Stomach smooth muscle (tissue), 2 donors: ENCODE measurements around the gene PRDM11.

ENCODE experiments used
- H3K27ac ChIP-seq: one replicate; pipeline ENCODE4 v1.7.0; 2013; ENCODE audit warnings: mild to moderate bottlenecking, low read length, inconsistent platforms
- H3K27me3 ChIP-seq, 2 donors: one replicate each; pipeline ENCODE4 v1.7.0; 2013; ENCODE audit warnings: low read length in 2 of 2; ENCODE audit not compliant: insufficient read depth in 2 of 2, control insufficient read depth in 1 of 2
- H3K36me3 ChIP-seq, 2 donors: one replicate each; pipeline ENCODE4 v1.7.0; 2013; ENCODE audit warnings: low read length in 2 of 2; ENCODE audit not compliant: control insufficient read depth in 2 of 2, insufficient read depth in 2 of 2
- H3K4me1 ChIP-seq: one replicate; pipeline ENCODE4 v1.7.0; 2013; ENCODE audit warnings: low read length; ENCODE audit not compliant: control insufficient read depth, insufficient read depth
- H3K4me3 ChIP-seq, 2 donors: one replicate each; pipeline ENCODE4 v1.7.0; 2013; ENCODE audit warnings: low read length in 2 of 2
- H3K9ac ChIP-seq, 2 donors: one replicate each; pipeline ENCODE4 v1.7.0; 2013; ENCODE audit warnings: low read length in 2 of 2, mild to moderate bottlenecking in 1 of 2
- H3K9me3 ChIP-seq, 2 donors: one replicate each; pipeline ENCODE4 v1.7.0; 2013; ENCODE audit warnings: low read length in 2 of 2; ENCODE audit not compliant: control insufficient read depth in 2 of 2
- donor health status: healthy.
- donor health status: Pancreatic carcinoma.

PRDM11 gene

GRCh38 chr11:45166604-45166897 is 20.1 kb downstream of the PRDM11 start:
- H3K9ac ChIP-seq = no peak overlapping the region
- no peaks in the 10 kb centered on the region for H3K27me3 ChIP-seq
- H3K4me1 ChIP-seq = peaks cover 48% of the 10 kb centered on the region

GRCh38 chr11:45167283-45167682 is 20.8 kb downstream of the PRDM11 start:
- no peak overlapping the region for H3K4me3 ChIP-seq
- peaks cover 42% of the 10 kb centered on the region for H3K4me1 ChIP-seq
- no peak overlapping the region for H3K27ac ChIP-seq
- no peaks in the 10 kb centered on the region for H3K36me3 ChIP-seq
- no peaks in the 10 kb centered on the region for H3K9me3 ChIP-seq
- H3K27me3 ChIP-seq = no peaks in the 10 kb centered on the region
- H3K9ac ChIP-seq = no peak overlapping the region

More at GRCh38 chr11:45166604-45166897, 20.1 kb downstream of the PRDM11 start:
- H3K9me3 ChIP-seq = no peaks in the 10 kb centered on the region
- H3K27ac ChIP-seq = no peak overlapping the region
- no peak overlapping the region for H3K4me3 ChIP-seq
- no peaks in the 10 kb centered on the region for H3K36me3 ChIP-seq

- H3K4me1 ChIP-seq = peaks cover 32% of the 10 kb centered on the region
- H3K27ac ChIP-seq = no peak overlapping the region
- H3K9me3 ChIP-seq = no peaks in the 10 kb centered on the region
- no peak overlapping the region for H3K9ac ChIP-seq
- H3K4me3 ChIP-seq = no peak overlapping the region
- H3K27me3 ChIP-seq = no peaks in the 10 kb centered on the region
- H3K36me3 ChIP-seq = no peaks in the 10 kb centered on the region
Observed at GRCh38 chr11:45168366-45169130, 22.1 kb downstream of the PRDM11 start.

GRCh38 chr11:45169310-45170072 is 23.1 kb downstream of the PRDM11 start:
- Histone ChIP-seq H3K36me3 (no peaks in the 10 kb centered on the region), H3K4me1 (peaks cover 22% of the 10 kb centered on the region), H3K9me3 (no peaks in the 10 kb centered on the region), H3K27me3 (no peaks in the 10 kb centered on the region), H3K4me3 (no peak overlapping the region), H3K9ac (no peak overlapping the region), H3K27ac (no peak overlapping the region)

GRCh38 chr11:45170484-45170883 is 24.0 kb downstream of the PRDM11 start:
- H3K27me3 ChIP-seq = no peaks in the 10 kb centered on the region
- no peaks in the 10 kb centered on the region for H3K36me3 ChIP-seq
- no peak overlapping the region for H3K4me3 ChIP-seq
- H3K9ac ChIP-seq = no peak overlapping the region
- H3K4me1 ChIP-seq = peaks cover 14% of the 10 kb centered on the region
- no peaks in the 10 kb centered on the region for H3K9me3 ChIP-seq
- no peak overlapping the region for H3K27ac ChIP-seq

- Histone ChIP-seq H3K4me1 (peaks cover 14% of the 10 kb centered on the region), H3K4me3 (no peak overlapping the region), H3K36me3 (no peaks in the 10 kb centered on the region), H3K27me3 (no peaks in the 10 kb centered on the region), H3K27ac (no peak overlapping the region), H3K9ac (no peak overlapping the region), H3K9me3 (no peaks in the 10 kb centered on the region)
Observed at GRCh38 chr11:45171550-45171949, 25.1 kb downstream of the PRDM11 start.

- Histone ChIP-seq H3K9me3 (no peaks in the 10 kb centered on the region), H3K27ac (no peak overlapping the region), H3K4me3 (no peak overlapping the region), H3K36me3 (no peaks in the 10 kb centered on the region), H3K4me1 (peaks cover 22% of the 10 kb centered on the region), H3K9ac (no peak overlapping the region), H3K27me3 (no peaks in the 10 kb centered on the region)
Observed at GRCh38 chr11:45173064-45173463, 26.6 kb downstream of the PRDM11 start.

GRCh38 chr11:45174168-45174835 is 27.9 kb downstream of the PRDM11 start:
- Histone ChIP-seq H3K9ac (no peak overlapping the region), H3K4me3 (no peak overlapping the region), H3K27me3 (no peaks in the 10 kb centered on the region), H3K36me3 (no peaks in the 10 kb centered on the region), H3K9me3 (no peaks in the 10 kb centered on the region), H3K4me1 (peaks cover 22% of the 10 kb centered on the region), H3K27ac (no peak overlapping the region)

GRCh38 chr11:45174963-45175362 is 28.5 kb downstream of the PRDM11 start:
- Histone ChIP-seq H3K36me3 (no peaks in the 10 kb centered on the region), H3K9me3 (no peaks in the 10 kb centered on the region), H3K9ac (no peak overlapping the region), H3K27me3 (no peaks in the 10 kb centered on the region), H3K4me3 (no peak overlapping the region), H3K27ac (no peak overlapping the region), H3K4me1 (peaks cover 22% of the 10 kb centered on the region)

GRCh38 chr11:45176996-45177395 is 30.6 kb downstream of the PRDM11 start:
- H3K9ac ChIP-seq = no peak overlapping the region
- no peak overlapping the region for H3K4me3 ChIP-seq
- H3K27me3 ChIP-seq = no peaks in the 10 kb centered on the region
- no peak overlapping the region for H3K27ac ChIP-seq
- no peaks in the 10 kb centered on the region for H3K36me3 ChIP-seq
- H3K4me1 ChIP-seq = peaks cover 35% of the 10 kb centered on the region
- H3K9me3 ChIP-seq = no peaks in the 10 kb centered on the region
